ENCODE measurements around the gene DNAAF2.

The DNAAF2 gene

DNA sequence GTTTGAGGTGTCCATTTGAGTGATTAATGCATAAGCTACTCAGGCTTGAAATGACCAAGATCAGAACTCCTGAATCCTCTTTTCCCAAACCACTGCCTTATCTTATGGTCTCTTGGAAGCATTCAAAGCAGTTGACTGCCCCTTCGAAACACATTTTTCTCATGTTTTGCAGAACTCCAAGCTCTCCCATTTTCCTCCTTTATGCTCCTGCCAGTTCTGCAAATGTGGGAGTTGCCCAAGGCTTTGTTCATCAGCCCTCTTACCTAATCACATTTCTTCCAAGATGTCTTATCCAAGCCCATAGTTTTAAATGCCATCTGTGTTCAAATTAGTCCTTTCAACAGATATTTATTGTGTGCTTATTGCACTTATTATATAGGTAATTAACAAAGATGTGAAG lies 1.8 kb upstream of the DNAAF2 start:
- no peak for DNase-seq (ENCODE audit: extremely low read depth, low read depth)
- no peak overlapping the region for H3K4me3 ChIP-seq (replicated peaks; ENCODE audit: low read depth, low read length)
- TF ChIP-seq, protein P1, sequence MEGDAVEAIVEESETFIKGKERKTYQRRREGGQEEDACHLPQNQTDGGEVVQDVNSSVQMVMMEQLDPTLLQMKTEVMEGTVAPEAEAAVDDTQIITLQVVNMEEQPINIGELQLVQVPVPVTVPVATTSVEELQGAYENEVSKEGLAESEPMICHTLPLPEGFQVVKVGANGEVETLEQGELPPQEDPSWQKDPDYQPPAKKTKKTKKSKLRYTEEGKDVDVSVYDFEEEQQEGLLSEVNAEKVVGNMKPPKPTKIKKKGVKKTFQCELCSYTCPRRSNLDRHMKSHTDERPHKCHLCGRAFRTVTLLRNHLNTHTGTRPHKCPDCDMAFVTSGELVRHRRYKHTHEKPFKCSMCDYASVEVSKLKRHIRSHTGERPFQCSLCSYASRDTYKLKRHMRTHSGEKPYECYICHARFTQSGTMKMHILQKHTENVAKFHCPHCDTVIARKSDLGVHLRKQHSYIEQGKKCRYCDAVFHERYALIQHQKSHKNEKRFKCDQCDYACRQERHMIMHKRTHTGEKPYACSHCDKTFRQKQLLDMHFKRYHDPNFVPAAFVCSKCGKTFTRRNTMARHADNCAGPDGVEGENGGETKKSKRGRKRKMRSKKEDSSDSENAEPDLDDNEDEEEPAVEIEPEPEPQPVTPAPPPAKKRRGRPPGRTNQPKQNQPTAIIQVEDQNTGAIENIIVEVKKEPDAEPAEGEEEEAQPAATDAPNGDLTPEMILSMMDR (IDR thresholded peaks at IDR 0.05; ENCODE audit: low read depth, low read length, missing control alignments): no peak

DNA sequence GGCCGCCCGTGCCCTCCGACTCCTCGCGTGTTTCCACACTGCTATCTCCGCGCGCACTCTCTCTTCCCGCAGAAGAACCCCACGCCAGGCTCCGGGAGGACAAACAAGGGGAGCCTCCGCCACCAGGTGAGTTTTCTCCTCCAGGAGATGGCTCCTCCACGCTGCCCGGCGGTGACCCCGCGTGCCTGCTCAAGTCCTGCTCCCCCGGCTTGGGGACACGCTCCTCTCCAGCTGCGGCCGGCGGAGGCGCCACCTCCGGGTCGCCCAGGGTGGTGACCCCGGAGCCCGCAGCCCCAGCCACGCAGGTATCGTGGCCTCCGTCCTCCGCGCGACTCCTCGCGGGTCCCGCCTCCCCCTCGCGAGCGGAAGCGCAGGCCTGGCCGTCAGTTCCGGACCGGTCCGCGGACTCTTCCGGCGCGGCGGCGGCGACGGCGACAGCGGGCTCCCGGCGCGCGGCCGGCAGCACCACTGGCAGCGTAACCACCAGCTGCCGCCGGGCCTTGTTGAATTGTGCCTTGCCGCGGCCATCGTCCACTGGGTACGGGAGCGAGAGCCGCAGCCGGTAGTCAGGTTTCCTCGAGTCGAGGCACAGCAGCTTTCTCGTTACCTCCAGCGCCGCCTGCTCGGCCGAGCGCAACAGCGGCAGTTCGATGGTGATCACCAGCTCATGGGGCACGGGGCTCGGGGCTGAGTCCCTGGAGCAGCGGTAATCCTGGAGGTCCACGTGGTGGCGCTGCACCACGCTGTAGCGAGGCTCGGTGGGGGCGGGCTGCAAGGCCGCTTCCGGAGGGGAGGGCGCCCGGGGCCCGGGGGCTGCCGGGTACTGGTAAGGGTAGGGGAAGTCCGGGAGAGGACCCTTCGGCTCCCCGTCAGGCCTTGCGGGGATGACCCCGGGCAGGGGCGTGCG lies 1.2 kb downstream of the DNAAF2 start:
- H3K4me3 ChIP-seq (replicated peaks; ENCODE audit: low read depth, low read length): peak overlapping the region; percentile 98
- TF ChIP-seq, protein P1 (IDR thresholded peaks at IDR 0.05; ENCODE audit: low read depth, low read length, missing control alignments): peak; percentile 71

DNA sequence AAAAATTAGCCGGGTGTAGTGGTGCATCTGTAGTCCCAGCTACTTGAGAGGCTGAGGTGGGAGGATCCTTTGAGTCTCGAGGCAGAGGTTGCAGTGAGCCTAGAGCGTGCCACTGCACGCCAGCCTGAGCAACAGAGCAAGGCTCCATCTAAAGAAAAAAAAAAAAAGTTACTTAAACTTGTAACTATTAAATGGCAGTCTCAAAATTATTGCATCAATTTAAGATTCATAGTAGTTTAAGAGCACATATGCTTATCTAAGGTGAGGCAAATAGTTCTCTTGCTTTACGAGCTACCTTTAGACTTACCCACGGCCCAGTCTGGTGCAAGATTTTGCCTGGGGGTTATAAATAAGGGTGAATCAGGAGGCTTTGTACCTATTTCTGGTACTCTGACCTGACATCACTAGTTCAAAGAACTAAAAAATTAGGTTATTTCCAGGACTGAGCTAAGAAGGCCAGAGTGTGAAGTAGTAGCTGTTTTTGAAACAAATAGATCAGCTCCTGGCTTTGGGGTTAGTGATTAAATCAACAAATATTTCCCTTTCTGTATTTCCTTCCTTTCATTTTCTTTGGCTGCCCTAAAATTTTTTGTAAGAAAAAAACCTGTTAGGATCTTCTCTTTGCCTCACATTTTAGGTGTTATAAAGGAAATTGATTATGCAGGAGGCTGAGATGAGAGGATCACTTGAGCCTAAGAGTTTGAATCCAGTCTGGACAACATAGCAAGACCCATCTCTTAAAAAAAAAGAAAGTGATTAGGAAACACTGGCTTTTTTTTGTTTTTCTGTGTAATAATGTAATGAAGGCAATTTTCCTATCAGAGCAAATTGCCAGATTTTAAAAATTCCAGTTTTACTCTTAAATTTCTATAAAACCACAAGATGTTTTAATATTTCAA lies 10.9 kb downstream of the DNAAF2 start:
- H3K4me3 ChIP-seq (replicated peaks; ENCODE audit: low read depth, low read length): peak overlapping the region; percentile 87; the same call in 1 of the 2 replicates
- no peak for DNase-seq (ENCODE audit: extremely low read depth, low read depth)
- TF ChIP-seq, protein P1 (IDR thresholded peaks at IDR 0.05; ENCODE audit: low read depth, low read length, missing control alignments): no peak

More for the DNA sequence above, 1.2 kb downstream of the DNAAF2 start:
- DNase-seq (ENCODE audit: extremely low read depth, low read depth): peak; percentile 75

DNA sequence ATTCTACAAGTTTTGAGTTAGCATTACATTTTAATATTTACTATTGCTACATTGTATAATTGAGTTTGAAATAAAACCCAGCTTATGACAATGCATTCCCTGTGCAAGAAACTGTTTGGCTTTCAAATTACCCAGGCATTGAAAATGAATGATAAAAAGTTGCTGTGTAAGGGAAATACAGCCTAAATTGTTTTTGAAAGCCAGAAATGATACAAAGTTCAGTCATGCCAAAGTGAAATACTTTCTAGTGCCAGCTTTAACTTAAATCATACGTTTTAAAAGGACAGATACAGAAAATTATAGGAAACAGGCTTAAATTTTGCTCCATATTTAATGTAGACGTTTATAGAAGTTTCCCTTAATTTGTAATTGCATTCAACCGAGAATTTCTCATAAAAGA lies 11.7 kb downstream of the DNAAF2 start:
- TF ChIP-seq, protein P1 (IDR thresholded peaks at IDR 0.05; ENCODE audit: low read depth, low read length, missing control alignments): no peak
- DNase-seq (ENCODE audit: extremely low read depth, low read depth): no peak
- H3K4me3 ChIP-seq (replicated peaks; ENCODE audit: low read depth, low read length): peak overlapping the region; percentile 87

DNA sequence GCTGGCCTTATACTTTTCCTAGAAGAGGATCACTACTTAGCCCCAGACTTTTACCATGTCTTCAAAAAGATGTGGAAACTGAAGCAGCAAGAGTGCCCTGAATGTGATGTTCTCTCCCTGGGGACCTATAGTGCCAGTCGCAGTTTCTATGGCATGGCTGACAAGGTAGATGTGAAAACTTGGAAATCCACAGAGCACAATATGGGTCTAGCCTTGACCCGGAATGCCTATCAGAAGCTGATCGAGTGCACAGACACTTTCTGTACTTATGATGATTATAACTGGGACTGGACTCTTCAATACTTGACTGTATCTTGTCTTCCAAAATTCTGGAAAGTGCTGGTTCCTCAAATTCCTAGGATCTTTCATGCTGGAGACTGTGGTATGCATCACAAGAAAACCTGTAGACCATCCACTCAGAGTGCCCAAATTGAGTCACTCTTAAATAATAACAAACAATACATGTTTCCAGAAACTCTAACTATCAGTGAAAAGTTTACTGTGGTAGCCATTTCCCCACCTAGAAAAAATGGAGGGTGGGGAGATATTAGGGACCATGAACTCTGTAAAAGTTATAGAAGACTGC lies 12.9 kb downstream of the DNAAF2 start:
- TF ChIP-seq, protein P1 (IDR thresholded peaks at IDR 0.05; ENCODE audit: low read depth, low read length, missing control alignments): no peak
- H3K4me3 ChIP-seq (replicated peaks; ENCODE audit: low read depth, low read length): peak overlapping the region; percentile 87
- no peak for DNase-seq (ENCODE audit: extremely low read depth, low read depth)

DNA sequence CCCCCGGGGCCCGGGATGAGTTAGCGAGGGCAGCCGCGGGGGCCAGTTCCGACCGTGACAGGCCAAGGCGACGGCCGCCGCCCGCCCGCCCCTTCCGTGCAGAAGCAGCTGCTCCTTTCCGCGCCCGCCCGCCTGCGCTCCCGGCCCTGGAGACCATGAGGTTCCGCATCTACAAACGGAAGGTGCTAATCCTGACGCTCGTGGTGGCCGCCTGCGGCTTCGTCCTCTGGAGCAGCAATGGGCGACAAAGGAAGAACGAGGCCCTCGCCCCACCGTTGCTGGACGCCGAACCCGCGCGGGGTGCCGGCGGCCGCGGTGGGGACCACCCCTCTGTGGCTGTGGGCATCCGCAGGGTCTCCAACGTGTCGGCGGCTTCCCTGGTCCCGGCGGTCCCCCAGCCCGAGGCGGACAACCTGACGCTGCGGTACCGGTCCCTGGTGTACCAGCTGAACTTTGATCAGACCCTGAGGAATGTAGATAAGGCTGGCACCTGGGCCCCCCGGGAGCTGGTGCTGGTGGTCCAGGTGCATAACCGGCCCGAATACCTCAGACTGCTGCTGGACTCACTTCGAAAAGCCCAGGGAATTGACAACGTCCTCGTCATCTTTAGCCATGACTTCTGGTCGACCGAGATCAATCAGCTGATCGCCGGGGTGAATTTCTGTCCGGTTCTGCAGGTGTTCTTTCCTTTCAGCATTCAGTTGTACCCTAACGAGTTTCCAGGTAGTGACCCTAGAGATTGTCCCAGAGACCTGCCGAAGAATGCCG lies 13.7 kb downstream of the DNAAF2 start:
- peak overlapping the region; percentile 87 for H3K4me3 ChIP-seq (replicated peaks; ENCODE audit: low read depth, low read length)
- DNase-seq (ENCODE audit: extremely low read depth, low read depth): no peak
- TF ChIP-seq, protein P1 (IDR thresholded peaks at IDR 0.05; ENCODE audit: low read depth, low read length, missing control alignments): no peak
